Islet of Langerhans (tissue), 1 donor: ENCODE results near the gene LAMA5.

Experiments used
- FAIRE-seq: peaks from one replicate; lab custom pipeline; 2011; peaks lifted over from hg19 to GRCh38; lab: Jason Lieb, UNC

The LAMA5 gene

DNA sequence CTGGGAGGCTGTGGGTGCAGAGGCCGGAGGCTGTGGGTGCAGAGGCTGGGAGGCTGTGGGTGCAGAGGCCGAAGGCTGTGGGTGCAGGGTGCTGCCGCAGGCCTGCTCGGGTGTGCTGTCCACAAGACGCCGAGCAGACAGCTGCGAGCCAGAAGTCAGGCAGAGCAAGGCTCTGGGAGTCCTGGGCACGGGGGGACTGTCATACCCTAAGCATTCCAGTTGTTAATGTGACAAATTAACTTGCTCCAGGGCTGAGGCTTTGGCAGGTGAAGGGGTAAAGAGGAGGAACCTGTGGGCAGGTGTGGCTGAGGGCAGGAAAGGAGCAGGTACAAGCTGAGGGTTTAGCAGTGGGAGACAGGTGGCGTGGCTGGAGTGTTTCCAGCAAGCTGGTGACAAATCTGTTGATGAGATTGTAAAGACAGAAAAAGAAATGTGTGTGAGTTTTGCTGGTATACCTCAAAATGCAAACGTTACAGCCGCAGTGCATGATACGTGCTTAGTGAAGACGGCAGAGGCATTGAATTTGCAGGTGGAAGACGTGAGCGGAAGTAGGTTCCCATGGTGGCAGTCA is 78.5 kb downstream of the LAMA5 start:
- FAIRE-seq: no peak

DNA sequence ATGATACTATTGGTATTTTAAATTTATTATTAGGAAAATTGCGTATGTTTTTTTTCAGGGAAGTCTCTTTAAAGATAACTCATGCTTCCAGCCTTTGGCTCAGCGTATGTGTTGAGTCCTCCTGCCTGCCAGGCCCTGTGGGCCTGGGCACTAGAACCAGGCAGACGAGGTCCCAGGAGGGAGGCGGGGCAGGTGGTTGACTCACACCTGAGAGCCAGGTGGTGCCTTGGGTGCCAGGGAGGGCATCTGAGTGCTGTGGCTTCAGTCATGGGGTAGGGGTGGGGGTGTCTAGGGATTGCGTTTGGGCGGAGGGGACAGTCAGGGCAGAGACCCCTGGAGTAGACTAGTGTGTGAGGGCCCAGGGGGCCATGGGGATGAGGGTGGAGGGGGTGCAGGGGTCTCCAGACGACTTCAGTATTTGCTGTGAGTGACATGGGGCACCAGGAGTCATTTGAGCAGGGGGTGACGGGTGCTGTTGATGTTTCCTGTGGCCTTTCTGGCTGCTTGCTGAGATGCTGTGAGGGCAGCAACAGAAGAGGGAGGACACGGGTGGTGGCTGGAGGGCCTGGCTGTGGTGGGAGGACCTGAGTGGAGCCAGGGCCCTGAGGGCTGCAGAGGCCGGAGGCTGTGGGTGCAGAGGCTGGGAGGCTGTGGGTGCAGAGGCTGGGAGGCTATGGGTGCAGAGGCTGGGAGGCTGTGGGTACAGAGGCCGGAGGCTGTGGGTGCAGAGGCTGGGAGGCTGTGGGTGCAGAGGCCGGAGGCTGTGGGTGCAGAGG is 79.2 kb downstream of the LAMA5 start:
- FAIRE-seq: no peak

DNA sequence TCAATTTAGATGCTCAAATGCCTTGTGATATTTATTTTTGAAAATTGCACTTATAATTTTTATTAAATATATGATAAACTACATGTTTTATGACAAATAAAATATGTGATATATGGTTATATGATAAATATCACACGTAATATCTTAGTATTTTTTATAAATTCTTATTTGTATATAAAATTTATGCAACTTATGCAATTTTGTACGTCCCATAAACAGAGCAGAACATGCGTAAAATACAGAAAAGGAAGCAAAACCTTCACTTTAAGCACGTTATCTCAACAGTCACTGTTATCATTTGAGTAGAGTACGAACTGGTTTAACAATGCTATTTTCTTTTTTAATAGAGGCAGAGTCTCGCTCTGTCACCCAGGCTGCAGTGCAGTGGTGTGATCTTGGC is 80.0 kb downstream of the LAMA5 start:
- no peak for FAIRE-seq

DNA sequence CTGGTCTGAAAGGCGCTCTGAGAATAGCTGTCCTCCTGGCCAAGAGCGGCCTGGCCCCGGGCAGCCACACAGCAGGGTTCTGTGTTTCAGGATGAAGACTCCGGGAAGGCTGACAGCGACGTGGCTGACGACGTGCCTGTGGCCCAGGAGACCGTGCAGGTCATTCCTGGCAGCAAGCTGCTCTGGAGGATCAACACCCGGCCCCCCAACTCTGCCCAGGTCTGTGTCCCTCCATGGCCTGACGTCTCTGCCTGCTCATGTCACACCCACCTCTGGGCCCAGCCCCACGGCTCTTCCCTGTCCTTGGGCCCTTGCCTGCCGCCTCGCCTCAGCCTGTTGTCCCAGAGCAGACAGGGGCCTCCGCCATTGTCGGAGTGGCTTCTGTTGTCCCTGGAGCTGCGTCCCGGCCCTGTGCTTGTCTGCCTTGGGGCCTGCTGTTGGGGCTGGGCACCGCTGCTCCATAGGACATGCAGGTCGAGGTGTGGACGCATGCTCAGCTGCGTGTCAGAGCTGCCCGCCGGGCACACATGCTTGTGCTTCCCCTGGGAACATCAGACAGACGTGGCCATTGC is 80.5 kb downstream of the LAMA5 start:
- no peak for FAIRE-seq

DNA sequence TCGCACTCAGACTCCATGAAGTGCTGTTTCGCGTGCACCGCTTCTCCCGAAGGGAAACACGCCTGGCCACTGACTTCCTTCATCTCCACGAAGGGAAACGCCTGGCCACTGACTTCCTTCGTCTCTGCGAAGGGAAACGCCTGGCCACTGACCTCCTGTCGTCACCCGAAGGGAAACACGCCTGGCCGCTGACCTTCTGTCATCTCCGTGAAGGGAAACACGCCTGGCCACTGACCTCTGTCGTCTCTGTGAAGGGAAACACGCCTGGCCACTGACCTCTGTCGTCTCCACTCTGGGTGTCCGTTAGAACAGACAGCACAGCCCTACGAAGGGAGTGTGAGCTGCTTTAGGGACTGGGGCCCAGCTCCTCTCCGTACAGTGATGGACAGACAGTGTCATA is 81.4 kb downstream of the LAMA5 start:
- FAIRE-seq: no peak

DNA sequence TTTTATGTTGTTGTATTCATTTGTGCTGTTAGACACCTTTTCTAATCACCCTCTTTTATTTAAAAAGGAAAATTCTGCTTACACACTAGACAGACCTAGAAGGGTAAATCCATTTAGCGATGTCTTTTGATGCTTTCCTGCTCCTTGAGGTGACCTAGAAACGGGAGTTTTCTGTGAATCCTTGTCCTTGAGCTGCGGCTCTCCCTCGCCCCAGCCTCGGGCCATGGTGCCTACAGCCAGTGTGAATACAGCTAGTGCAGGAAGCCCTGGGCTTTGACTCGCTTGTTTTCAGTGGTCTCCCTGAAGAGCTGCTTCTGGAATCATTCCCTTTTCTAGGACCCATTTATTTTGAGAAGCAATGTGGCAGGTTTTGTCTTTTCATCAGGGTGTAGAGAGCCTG is 82.0 kb downstream of the LAMA5 start:
- no peak for FAIRE-seq

DNA sequence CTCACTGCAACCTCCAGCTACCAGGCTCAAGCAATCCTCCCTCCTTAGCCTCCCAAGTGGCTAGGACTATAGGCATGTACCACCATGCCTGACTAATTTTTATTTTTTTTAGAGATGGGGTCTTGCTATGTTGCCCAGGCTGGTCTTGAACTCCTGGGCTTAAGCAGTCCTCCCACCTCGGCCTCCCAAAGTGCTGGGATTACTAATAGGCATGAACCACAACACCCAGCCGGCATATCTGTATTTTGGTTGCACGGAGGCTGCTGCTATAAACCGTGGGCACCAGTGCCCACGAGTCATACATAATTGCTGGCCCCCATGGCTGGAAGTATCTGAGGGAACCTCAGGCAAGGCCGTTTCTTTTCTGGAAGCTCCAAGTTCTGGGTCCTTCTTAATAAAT is 82.7 kb downstream of the LAMA5 start:
- no peak for FAIRE-seq

DNA sequence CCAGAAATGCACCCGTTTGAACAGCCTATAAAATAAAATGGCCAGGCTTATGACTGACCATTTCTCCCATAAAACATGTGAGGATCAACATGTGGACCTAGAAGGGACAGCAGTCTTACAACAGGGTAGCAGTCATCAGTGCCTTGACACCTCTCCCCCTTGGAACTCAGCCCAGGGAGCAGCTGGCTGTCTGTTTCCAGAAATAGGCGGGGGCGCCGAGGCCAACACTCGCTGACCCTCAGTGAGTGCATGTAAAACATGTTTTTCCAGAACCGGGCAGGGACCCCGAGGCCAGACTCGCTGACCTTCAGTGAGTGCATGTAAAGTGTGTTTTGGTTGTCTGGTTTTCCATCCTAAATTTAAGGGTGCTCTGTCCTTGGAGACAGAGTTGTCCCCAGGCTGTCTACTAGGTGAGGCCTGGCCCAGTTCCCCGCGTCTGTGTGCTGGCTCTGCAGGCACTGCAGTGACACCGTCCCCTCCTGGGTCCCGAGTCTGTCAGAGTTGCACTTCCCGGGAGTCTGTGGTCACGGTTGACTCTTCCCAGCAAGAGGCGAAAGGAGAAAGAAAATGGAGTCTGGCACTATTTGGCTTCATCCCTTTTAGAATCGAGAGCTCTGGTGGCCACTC is 84.1 kb downstream of the LAMA5 start:
- FAIRE-seq: no peak

DNA sequence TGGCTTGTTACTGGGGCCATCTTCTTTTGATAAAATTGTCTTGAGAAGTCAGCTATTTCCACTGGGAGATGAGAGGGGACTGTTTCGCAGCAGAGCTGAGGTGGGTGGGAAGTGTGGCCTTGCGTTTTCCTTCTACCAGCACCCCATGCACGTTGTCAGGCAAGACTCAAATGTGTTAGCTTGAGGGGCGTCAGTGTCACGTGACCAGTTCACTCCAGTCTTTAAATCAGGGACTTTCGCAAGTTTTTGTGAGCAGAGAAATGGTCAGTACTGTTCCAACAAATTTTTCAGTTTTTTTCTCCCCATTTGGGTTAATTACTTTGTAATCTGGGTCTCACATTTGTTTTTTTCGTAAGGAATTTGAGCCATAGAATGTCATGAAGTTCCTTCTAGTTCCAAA is 85.0 kb downstream of the LAMA5 start:
- no peak for FAIRE-seq

DNA sequence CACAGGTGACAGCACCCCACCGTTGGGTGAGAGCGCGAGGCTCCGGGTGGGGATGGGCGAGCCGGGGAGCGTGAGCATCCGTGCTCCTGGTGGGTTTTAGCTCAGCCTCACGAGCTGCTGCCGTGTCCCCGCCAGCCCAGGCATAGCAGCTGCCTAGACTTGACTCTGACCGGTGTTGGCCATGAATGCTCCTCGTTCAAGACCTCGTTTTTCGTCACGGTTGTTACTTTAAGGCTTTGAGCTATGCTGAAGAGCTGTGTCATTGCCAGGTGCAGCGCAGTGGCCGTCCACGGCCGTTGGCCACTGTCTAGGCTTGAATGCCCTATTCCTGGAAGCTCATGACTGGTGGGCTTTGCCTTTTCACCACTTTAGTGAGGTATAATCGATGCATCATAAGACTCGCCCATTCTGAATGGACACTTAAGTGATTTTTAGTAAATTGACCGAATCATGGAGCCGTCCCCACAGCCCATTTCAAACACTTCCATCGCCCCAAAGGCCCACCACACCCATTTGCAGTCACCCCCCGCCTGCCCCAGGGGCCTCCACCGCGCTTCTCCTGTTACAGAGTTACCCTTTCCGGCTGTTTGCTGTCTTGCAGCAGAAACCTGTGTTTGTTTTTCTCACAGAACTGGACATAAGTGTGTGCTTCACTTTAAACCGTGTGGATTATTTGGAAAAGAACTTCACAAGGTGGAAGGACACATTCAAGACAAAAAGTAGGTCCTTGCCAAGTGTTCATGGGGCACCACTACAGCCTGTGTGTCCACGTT is 85.8 kb downstream of the LAMA5 start:
- no peak for FAIRE-seq

DNA sequence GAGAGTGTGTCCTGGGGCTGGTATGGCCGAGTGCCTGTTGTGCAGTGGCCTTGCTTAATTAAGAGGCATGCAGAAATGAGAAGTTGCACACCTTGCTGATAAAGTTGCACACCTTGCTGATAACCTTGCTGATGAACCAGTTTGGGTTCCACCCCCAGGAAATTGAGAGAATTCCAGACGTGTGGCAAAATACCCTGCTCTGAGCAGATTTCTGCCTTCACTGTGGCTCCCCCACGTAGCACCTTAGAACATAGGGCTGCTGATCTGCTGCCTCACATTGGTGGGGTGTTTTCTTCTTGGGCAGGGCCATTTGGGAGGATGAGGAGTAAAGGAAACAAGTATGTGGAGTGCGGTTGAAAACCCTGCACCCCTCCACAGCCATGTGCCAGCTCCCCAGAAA is 86.8 kb downstream of the LAMA5 start:
- FAIRE-seq: no peak

DNA sequence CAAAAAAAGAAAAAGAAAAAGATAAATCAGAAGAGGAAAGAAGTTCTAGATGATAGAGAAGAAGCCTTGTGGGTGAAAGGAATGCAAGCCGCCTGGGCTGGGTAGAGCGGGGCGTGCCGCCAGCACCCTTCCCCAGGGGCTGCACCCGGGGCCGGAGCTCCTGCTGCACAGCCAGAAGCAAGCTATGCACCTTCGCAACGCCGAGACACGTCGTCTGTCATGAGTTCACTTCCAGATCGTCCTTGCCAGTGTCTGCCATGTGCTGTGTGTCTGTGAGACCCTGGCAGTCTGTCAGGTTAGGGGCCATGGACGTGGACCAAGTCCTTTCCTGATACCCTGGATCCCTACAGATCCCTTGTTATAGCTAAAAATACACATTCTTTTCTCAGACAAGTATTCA is 89.9 kb downstream of the LAMA5 start:
- FAIRE-seq: no peak

DNA sequence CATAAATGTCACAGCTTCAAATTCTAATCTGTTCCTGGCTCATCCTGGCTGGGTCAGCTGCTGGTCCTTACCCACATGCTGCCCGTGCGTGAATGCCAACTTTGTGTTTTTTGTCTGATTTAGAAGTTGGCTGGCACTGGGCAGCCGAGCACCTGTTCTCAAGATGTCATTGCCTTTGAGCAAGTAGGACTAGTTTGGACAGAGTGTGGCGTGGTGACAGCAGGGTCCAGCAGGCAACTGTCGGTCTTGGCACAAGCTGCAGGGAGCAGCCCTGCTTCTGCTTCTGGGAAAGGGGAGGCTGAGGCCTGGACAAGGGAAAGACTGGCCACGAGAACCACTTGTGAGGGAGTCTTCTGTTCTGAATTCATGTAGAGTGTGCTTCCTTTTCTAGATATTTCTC is 90.7 kb downstream of the LAMA5 start:
- FAIRE-seq: no peak

DNA sequence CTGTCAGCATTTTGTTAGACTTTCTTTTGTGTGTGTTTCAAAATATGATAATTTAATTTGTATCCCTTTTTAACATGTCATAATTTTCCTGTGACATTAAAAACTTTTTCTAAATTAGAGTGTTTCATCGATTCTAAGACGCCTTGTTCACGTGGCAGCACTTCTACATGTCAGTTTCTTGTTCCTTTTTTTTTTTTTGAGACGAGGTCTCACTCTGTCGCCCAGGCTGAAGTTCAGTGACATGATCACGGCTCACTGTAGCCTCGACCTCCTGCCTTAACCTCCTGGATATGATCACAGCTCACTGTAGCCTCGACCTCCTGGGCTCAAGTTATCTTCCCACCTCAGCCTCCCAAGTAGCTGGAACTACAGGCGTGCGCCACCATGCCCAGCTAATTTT is 91.9 kb downstream of the LAMA5 start:
- FAIRE-seq: no peak

DNA sequence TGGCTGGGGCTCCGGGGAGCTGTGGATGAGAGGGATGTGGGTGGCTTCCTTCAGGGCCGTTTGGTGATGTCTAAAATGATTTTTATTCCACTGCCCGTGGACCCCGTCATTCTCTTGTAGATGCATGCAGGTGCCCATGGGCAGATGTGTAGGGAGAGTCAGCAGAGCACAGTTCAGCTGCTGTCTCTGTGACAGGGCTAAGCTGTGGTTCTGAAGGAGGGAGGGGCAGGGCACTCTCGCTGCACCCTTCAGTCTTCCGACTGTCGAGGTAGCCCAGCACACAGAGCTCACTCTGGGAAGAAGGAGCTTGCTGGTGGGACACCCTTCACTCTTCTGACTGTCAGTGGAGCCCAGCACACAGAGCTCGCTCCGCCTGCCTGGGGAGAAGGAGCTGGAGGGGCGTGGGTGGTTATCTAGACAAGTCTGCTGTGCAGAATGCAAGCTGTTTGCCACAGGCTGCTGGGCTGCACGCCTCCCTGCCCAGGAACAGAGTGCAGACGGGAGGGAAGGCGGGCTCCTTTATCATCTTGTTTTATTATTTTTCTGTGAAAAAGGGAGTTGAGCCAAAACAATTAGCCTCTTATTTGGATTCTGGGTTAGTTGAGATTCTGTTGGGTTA is 92.7 kb downstream of the LAMA5 start:
- no peak for FAIRE-seq

DNA sequence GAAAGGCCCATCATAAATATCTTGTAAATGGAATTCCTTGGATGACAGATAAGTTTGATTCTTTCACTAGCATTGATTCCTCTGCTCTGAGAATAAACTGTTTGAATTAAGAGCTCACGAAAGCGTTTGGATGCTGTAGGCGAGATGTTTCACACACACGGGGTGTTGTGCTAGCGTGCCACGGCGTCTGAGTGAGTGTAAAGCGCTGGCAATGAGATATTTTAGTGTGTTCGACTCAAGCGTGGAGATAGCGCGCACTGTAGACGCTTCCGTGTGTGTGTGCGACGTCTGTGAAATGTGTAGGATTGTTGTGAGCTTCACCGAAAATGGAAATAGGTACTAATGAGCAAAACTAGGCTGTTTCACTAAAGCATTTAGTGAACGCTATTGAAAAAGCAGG is 93.7 kb downstream of the LAMA5 start:
- no peak for FAIRE-seq

DNA sequence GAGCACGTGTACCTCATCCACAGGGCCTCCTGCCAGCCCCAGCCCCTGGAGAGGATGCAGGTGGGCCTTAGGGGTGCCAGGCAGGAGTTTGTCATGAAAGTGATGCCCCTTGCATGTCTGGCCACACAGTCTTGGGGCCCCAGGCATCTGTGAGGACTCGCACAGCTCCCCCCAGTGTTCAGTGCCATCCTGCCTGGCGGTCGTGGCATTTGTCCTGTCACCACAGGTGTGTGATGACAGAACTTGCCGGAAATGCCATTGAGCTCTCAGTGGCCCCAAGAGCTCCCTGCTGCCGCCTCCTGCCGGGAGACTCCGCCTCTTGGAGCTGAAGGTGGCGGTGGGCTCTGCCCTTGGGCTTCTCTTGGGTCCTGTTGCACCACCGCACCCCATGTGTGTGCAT is 94.9 kb downstream of the LAMA5 start:
- FAIRE-seq: no peak

DNA sequence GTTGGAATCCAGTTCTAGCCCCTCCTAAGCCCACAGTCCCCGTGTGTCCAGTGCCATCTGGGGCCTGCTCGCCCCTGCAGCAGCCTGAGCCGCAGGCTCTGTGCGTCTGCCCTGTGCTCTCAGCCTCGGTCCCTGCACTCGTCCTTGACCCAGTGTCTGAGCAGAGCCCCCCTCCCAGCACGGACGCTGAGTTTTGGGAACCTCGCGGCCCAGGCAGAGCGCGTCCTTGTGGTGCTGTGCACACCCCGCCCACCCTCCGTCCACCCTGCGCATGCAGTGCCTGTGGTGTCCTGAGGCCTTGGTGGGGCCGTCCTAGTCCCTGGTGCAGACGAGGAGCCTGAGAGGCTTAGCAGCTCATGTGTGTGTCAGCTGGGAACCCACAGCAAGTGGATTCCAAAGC is 97.2 kb downstream of the LAMA5 start:
- FAIRE-seq: no peak

DNA sequence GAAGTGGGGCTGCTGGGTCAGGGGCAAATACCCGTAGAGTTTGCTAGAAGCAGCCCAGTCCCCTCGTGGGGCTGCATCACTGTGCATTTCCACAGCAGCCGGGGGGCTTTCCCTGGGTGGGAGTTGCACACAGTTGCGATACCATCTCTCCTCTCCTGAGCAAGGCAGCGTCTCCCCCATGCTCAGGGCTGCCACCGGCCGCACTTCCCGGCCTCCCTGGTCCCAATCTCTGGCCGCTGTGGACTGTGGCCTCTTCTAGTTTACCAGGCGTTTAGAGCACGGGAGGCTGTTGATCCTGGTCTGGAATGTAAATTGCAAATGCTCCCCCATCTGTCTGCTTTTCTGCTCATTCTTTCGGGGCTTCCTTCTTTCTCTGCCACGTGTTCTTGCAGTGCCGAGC is 97.7 kb downstream of the LAMA5 start:
- FAIRE-seq: no peak

DNA sequence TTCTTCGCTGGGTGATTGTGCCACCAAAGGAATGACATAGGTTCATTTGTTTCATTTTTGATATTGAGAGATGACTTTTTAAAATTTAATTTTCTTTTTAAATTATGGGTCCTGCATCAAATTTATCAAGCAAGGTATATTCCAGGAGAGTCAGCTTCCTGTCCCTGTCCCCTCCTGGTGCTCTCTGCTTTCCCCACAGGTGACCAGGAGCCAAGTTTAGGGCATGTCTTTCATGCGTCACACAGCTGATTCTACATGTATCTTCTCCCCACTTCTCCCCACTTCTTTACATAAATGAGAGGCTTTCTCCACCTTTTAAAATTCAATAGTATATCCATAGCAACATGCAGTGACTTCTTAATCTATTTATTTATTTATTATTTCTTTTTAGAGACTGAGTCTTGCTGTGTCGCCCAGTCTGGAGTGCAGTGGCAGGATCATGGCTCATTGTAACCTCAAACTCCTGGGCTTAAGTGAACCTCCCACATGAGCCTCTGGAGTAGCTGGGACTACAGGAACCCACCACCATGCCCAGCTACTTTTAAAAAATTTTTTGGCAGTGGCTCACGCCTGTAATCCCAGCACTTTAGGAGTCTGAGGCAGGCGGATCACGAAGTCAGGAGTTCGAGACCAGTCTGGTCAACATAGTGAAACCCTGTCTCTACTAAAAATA is 98.7 kb downstream of the LAMA5 start:
- no peak for FAIRE-seq

DNA sequence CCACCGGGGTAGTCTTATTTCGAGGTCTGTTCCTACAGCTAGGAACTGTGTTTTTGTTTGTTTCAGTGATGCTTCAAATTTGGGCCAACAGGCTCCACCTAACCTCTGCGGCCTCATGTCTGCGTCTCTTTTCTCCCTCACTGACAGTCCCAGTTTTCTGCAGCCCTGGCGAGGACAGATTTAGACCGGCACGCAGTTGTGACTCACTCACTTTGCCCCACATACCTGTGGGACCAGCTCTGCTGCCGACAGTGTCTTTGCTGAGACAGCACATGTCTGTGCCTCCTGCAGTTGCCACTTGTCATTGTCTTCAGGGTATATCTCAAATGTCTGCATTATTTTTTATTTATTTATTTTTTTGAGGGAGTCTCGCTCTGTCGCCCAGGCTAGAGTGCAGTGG is 99.6 kb downstream of the LAMA5 start:
- no peak for FAIRE-seq

DNA sequence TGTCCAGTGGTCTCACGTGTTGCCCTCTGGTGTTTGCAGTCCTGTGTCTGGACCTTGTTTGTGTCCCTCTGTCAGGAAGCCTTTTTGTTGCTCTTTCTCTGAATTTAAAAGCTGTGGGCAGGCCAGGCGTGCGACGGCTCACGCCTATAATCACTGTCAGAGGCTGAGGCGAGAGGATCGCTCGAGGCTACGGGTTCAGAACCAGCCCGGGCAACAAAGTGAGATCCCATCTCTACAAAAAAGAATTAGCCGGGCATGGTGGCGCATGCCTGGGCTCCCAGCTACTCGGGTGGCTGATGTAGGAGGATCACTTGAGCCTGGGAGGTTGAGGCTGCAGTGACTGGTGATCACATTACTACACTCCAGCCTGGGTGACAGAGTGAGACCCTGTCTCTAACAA is 100.3 kb downstream of the LAMA5 start:
- FAIRE-seq: no peak
